Measurements from ENCODE around the gene FUT8.
"Not testable (repeated sequence)": the region's sequence is repeated elsewhere in the genome, so short reads cannot be mapped to it uniquely, and the experiment has no call there.

FUT8 gene

GRCh38 chr14:65620195-65620594 is 207.7 kb downstream of the FUT8 start:
- Histone ChIP-seq H3K36me3 (ENCODE audit: insufficient read depth, insufficient read length, low read length) (no peaks in the 10 kb centered on the region), H3K4me1 (ENCODE audit: insufficient read depth, insufficient read length) (no peaks in the 10 kb centered on the region), H3K9me3 (ENCODE audit: insufficient read depth, low read length) (no peaks in the 10 kb centered on the region), H3K9ac (ENCODE audit: insufficient read length, low read depth) (no peak overlapping the region), H3K27me3 (ENCODE audit: insufficient read depth, insufficient read length) (no peaks in the 10 kb centered on the region), H3K4me3 (ENCODE audit: insufficient read length, low read depth) (no peak overlapping the region)
- TF ChIP-seq SUZ12 (IDR thresholded peaks at IDR 0.05; ENCODE audit: extremely low read depth, insufficient read depth, insufficient read length) (no peak), ZNF274 (IDR thresholded peaks at IDR 0.05; ENCODE audit: low read depth, low read length) (no peak), YY1 (IDR thresholded peaks at IDR 0.05; ENCODE audit: insufficient read depth, insufficient read length) (no peak)
- DNase-seq (ENCODE audit: low read depth, low spot score) = no peak

- TF ChIP-seq ZNF274 (IDR thresholded peaks at IDR 0.05; ENCODE audit: low read depth, low read length) (no peak), YY1 (IDR thresholded peaks at IDR 0.05; ENCODE audit: insufficient read depth, insufficient read length) (no peak), SUZ12 (IDR thresholded peaks at IDR 0.05; ENCODE audit: extremely low read depth, insufficient read depth, insufficient read length) (no peak)
- no peak overlapping the region for H3K9ac ChIP-seq (ENCODE audit: insufficient read length, low read depth)
- H3K36me3 ChIP-seq (ENCODE audit: insufficient read depth, insufficient read length, low read length) = no peaks in the 10 kb centered on the region
These were observed 210.2 kb downstream of the FUT8 start for GRCh38 chr14:65622703-65623102.

GRCh38 chr14:65623759-65624158 is 211.2 kb downstream of the FUT8 start:
- H3K27me3 ChIP-seq (ENCODE audit: insufficient read depth, insufficient read length) = no peaks in the 10 kb centered on the region
- no peak for DNase-seq (ENCODE audit: low read depth, low spot score)
- no peaks in the 10 kb centered on the region for H3K36me3 ChIP-seq (ENCODE audit: insufficient read depth, insufficient read length, low read length)
- no peaks in the 10 kb centered on the region for H3K4me1 ChIP-seq (ENCODE audit: insufficient read depth, insufficient read length)
- TF ChIP-seq ZNF274 (IDR thresholded peaks at IDR 0.05; ENCODE audit: low read depth, low read length) = no peak
- TF ChIP-seq SUZ12 (IDR thresholded peaks at IDR 0.05; ENCODE audit: extremely low read depth, insufficient read depth, insufficient read length) = no peak
- H3K9ac ChIP-seq (ENCODE audit: insufficient read length, low read depth) = no peak overlapping the region
- H3K9me3 ChIP-seq (ENCODE audit: insufficient read depth, low read length) = no peaks in the 10 kb centered on the region
- no peak overlapping the region for H3K4me3 ChIP-seq (ENCODE audit: insufficient read length, low read depth)

More at GRCh38 chr14:65622703-65623102, 210.2 kb downstream of the FUT8 start:
- Histone ChIP-seq H3K4me3 (ENCODE audit: insufficient read length, low read depth) (no peak overlapping the region), H3K27me3 (ENCODE audit: insufficient read depth, insufficient read length) (no peaks in the 10 kb centered on the region), H3K9me3 (ENCODE audit: insufficient read depth, low read length) (no peaks in the 10 kb centered on the region), H3K4me1 (ENCODE audit: insufficient read depth, insufficient read length) (no peaks in the 10 kb centered on the region)
- DNase-seq (ENCODE audit: low read depth, low spot score) = no peak

- H3K4me3 ChIP-seq (ENCODE audit: insufficient read length, low read depth) = no peak overlapping the region
- H3K27me3 ChIP-seq (ENCODE audit: insufficient read depth, insufficient read length) = no peaks in the 10 kb centered on the region
These were observed 214.8 kb downstream of the FUT8 start for GRCh38 chr14:65627315-65627714.

GRCh38 chr14:65628664-65629063 is 216.1 kb downstream of the FUT8 start:
- DNase-seq (ENCODE audit: low read depth, low spot score) = no peak
- no peak overlapping the region for H3K4me3 ChIP-seq (ENCODE audit: insufficient read length, low read depth)
- no peak overlapping the region for H3K9ac ChIP-seq (ENCODE audit: insufficient read length, low read depth)
- no peaks in the 10 kb centered on the region; the same call in 1 of the 2 replicates for H3K9me3 ChIP-seq (ENCODE audit: insufficient read depth, low read length)
- no peaks in the 10 kb centered on the region for H3K36me3 ChIP-seq (ENCODE audit: insufficient read depth, insufficient read length, low read length)
- H3K27me3 ChIP-seq (ENCODE audit: insufficient read depth, insufficient read length) = no peaks in the 10 kb centered on the region
- TF ChIP-seq SUZ12 (IDR thresholded peaks at IDR 0.05; ENCODE audit: extremely low read depth, insufficient read depth, insufficient read length) (no peak), ZNF274 (IDR thresholded peaks at IDR 0.05; ENCODE audit: low read depth, low read length) (no peak), YY1 (IDR thresholded peaks at IDR 0.05; ENCODE audit: insufficient read depth, insufficient read length) (no peak)
- no peaks in the 10 kb centered on the region for H3K4me1 ChIP-seq (ENCODE audit: insufficient read depth, insufficient read length)

More at GRCh38 chr14:65627315-65627714, 214.8 kb downstream of the FUT8 start:
- Histone ChIP-seq H3K4me1 (ENCODE audit: insufficient read depth, insufficient read length) (no peaks in the 10 kb centered on the region), H3K9ac (ENCODE audit: insufficient read length, low read depth) (no peak overlapping the region), H3K9me3 (ENCODE audit: insufficient read depth, low read length) (no peaks in the 10 kb centered on the region), H3K36me3 (ENCODE audit: insufficient read depth, insufficient read length, low read length) (no peaks in the 10 kb centered on the region)
- TF ChIP-seq YY1 (IDR thresholded peaks at IDR 0.05; ENCODE audit: insufficient read depth, insufficient read length) (no peak), SUZ12 (IDR thresholded peaks at IDR 0.05; ENCODE audit: extremely low read depth, insufficient read depth, insufficient read length) (no peak), ZNF274 (IDR thresholded peaks at IDR 0.05; ENCODE audit: low read depth, low read length) (no peak)
- DNase-seq (ENCODE audit: low read depth, low spot score) = no peak

GRCh38 chr14:65631040-65631439 is 218.5 kb downstream of the FUT8 start:
- H3K4me3 ChIP-seq (ENCODE audit: insufficient read length, low read depth) = no peak overlapping the region
- H3K9me3 ChIP-seq (ENCODE audit: insufficient read depth, low read length) = no peaks in the 10 kb centered on the region; the same call in 1 of the 2 replicates
- no peak for DNase-seq (ENCODE audit: low read depth, low spot score)
- H3K36me3 ChIP-seq (ENCODE audit: insufficient read depth, insufficient read length, low read length) = no peaks in the 10 kb centered on the region
- no peak overlapping the region for H3K9ac ChIP-seq (ENCODE audit: insufficient read length, low read depth)
- TF ChIP-seq SUZ12 (IDR thresholded peaks at IDR 0.05; ENCODE audit: extremely low read depth, insufficient read depth, insufficient read length) (no peak), YY1 (IDR thresholded peaks at IDR 0.05; ENCODE audit: insufficient read depth, insufficient read length) (no peak), ZNF274 (IDR thresholded peaks at IDR 0.05; ENCODE audit: low read depth, low read length) (no peak)
- no peaks in the 10 kb centered on the region for H3K27me3 ChIP-seq (ENCODE audit: insufficient read depth, insufficient read length)
- H3K4me1 ChIP-seq (ENCODE audit: insufficient read depth, insufficient read length) = no peaks in the 10 kb centered on the region

- no peaks in the 10 kb centered on the region for H3K27me3 ChIP-seq (ENCODE audit: insufficient read depth, insufficient read length)
- no peak for TF ChIP-seq SUZ12 (IDR thresholded peaks at IDR 0.05; ENCODE audit: extremely low read depth, insufficient read depth, insufficient read length)
- TF ChIP-seq ZNF274 (IDR thresholded peaks at IDR 0.05; ENCODE audit: low read depth, low read length) = no peak
- TF ChIP-seq YY1 (IDR thresholded peaks at IDR 0.05; ENCODE audit: insufficient read depth, insufficient read length) = no peak
These were observed 220.0 kb downstream of the FUT8 start for GRCh38 chr14:65632487-65632886.

GRCh38 chr14:65633666-65634065 is 221.1 kb downstream of the FUT8 start:
- H3K4me3 ChIP-seq (ENCODE audit: insufficient read length, low read depth); H3K36me3 ChIP-seq (ENCODE audit: insufficient read depth, insufficient read length, low read length); H3K4me1 ChIP-seq (ENCODE audit: insufficient read depth, insufficient read length); DNase-seq (ENCODE audit: low read depth, low spot score); H3K27me3 ChIP-seq (ENCODE audit: insufficient read depth, insufficient read length); H3K9ac ChIP-seq (ENCODE audit: insufficient read length, low read depth); H3K9me3 ChIP-seq (ENCODE audit: insufficient read depth, low read length): not testable (repeated sequence)

More at GRCh38 chr14:65632487-65632886, 220.0 kb downstream of the FUT8 start:
- Histone ChIP-seq H3K9ac (ENCODE audit: insufficient read length, low read depth) (no peak overlapping the region), H3K4me1 (ENCODE audit: insufficient read depth, insufficient read length) (no peaks in the 10 kb centered on the region), H3K36me3 (ENCODE audit: insufficient read depth, insufficient read length, low read length) (no peaks in the 10 kb centered on the region), H3K9me3 (ENCODE audit: insufficient read depth, low read length) (peaks cover 6% of the 10 kb centered on the region; the same call in 1 of the 2 replicates), H3K4me3 (ENCODE audit: insufficient read length, low read depth) (no peak overlapping the region)
- DNase-seq (ENCODE audit: low read depth, low spot score) = no peak
